UCSD-AML1 (cell line): ENCODE results near the gene SGCG.
"Not testable (repeated sequence)": the region's sequence is repeated elsewhere in the genome, so short reads cannot be mapped to it uniquely, and the experiment has no call there.

Experiments
- DNase-seq: peaks from one replicate; lab custom pipeline; 2025; ENCODE audit not compliant: unreplicated experiment; lab: John Stamatoyannopoulos, UW

SGCG gene

GRCh38 chr13:23180711-23181110 is at the start of gene SGCG:
Gene SGCG (plus strand): TSS chr13:23180979. CDS start chr13:23203695, 22,716 bp downstream.
- no peak for DNase-seq

- no peak for DNase-seq
Observed at GRCh38 chr13:23134542-23134941, 46.2 kb upstream of the SGCG start.

- DNase-seq: no peak
Observed at GRCh38 chr13:23140492-23140891, 40.3 kb upstream of the SGCG start.

GRCh38 chr13:23141964-23142363 is 38.8 kb upstream of the SGCG start:
- DNase-seq: no peak

- DNase-seq: not testable (repeated sequence)
Observed at GRCh38 chr13:23142607-23143006, 38.2 kb upstream of the SGCG start.

GRCh38 chr13:23144431-23144830 is 36.3 kb upstream of the SGCG start:
- no peak for DNase-seq

GRCh38 chr13:23146006-23146405 is 34.8 kb upstream of the SGCG start:
- no peak for DNase-seq

- no peak for DNase-seq
Observed at GRCh38 chr13:23146811-23147625, 33.8 kb upstream of the SGCG start.

GRCh38 chr13:23147827-23148226 is 33.0 kb upstream of the SGCG start:
- no peak for DNase-seq

- no peak for DNase-seq
Observed at GRCh38 chr13:23157781-23158180, 23.0 kb upstream of the SGCG start.

- no peak for DNase-seq
Observed at GRCh38 chr13:23159205-23159759, 21.5 kb upstream of the SGCG start.

GRCh38 chr13:23159760-23160637 is 20.8 kb upstream of the SGCG start:
- no peak for DNase-seq

GRCh38 chr13:23160638-23161480 is 19.9 kb upstream of the SGCG start:
- no peak for DNase-seq

GRCh38 chr13:23161481-23161825 is 19.3 kb upstream of the SGCG start:
- no peak for DNase-seq

- no peak for DNase-seq
Observed at GRCh38 chr13:23175920-23176319, 4.9 kb upstream of the SGCG start.

GRCh38 chr13:23182142-23182541 is 1.4 kb downstream of the SGCG start:
- no peak for DNase-seq

GRCh38 chr13:23183292-23183691 is 2.5 kb downstream of the SGCG start:
- DNase-seq: no peak

GRCh38 chr13:23185542-23185941 is 4.8 kb downstream of the SGCG start:
- no peak for DNase-seq

- DNase-seq: no peak
Observed at GRCh38 chr13:23201870-23202269, 21.1 kb downstream of the SGCG start.

GRCh38 chr13:23202383-23202782 is 21.6 kb downstream of the SGCG start:
- no peak for DNase-seq

GRCh38 chr13:23203516-23203915 is 22.7 kb downstream of the SGCG start:
- no peak for DNase-seq
